GM19468 (cell line): ENCODE results near the gene SNN.

Experiments used
- ATAC-seq: cut with Tn5 transposase; IDR thresholded peaks from one replicate; pipeline ENCODE4 v1.9.1; 2021; ENCODE audit warnings: mild to moderate bottlenecking, moderate library complexity, moderate number of reproducible peaks; ENCODE audit not compliant: unreplicated experiment; ENCODE audit errors: extremely low read depth

Gene SNN

DNA sequence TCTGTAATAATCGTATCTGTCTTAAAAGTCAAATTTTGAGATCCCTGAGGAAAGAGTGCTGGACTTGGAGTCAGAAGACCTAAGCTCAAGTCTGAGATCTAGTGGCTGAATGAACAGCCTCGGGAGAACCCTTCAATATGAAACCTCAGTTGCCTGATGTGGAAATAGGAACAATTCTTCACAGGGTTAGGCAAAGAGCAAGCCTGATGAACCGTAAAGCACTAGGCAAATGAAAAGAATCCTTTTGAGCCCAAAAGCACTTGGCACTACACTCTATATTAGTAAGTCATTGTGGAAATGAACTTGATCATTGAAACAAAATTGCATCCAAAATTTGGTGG lies 54.2 kb downstream of the SNN start:
- no peak for ATAC-seq

DNA sequence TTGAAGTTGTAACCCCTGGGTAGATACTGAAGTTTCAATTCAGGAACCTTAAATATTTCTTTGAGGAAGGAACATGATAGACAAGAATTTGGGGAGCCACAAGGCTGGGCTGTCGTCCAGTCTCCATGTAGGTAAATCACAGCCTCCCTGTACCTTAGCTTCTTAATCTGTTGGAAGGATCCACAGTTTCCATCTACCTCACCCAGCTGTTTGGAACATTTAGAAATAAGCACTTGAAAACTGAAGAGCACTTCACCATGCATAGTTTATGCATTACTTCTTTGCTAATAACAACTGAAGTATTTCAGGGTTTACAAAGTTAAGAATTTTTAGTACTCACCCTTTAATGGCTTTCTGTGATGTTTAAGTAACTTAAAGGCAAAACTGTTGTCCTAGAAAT lies 57.2 kb downstream of the SNN start:
- no peak for ATAC-seq

DNA sequence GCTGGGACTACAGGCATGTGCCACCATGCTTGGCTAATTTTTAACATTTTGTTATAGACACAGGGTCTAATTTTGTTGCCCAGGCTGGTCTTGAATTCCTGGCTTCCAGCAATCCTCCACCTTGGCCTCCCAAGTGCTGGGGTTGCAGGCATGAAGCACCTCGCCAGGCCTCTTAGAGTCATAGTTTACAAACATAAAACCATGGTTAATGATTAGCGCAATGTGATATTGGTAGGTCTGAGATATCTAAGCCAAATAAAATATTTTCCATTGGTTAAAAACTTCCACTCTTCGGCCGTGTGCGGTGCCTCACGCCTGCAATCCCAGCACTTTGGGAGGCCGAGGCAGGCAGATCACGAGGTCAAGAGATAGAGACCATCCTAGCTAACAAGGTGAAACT lies 57.8 kb downstream of the SNN start:
- ATAC-seq, result no peak

DNA sequence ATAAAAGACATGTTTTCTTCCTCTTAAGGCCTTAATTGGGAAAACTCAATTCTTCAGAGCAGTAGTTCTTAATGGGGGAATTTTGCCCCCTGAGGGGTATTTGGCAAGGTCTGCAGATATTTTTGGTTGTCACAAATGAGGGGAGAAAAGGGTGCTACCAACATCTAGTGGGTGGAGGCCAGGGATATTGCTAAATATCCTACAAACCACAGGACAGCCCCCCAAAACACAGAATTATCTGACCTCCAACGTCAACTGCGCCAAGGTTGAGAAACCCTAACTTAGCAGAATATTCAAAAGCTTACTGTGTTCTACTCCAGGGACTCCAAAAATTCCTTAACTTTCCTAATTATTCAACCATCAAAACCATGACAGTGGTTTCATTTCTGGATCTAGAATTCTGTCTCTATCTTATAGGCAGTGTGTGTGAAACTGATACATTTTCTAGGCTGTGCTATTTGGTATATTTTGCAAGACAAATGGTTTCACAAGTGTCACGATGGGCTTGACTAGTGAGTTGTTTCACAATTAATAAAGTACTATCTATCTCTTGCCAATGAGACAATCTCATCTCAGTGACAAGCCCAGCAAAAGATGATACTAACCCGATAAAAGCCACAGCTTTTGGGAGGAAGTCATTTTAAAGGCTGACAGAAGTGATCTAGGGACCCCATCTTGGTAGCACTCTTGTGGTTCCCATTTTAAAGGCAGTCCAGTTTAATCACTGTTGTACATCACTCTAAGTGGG lies 59.7 kb downstream of the SNN start:
- no peak for ATAC-seq
